ENCODE measurements around the gene TMA7B. TPM values are rescaled to one million over a fixed set of nuclear protein-coding genes. Genes with fewer than 3 reads are reported as not detected.

TMA7B gene
- total and polyA plus RNA-seq, 10 of the 15 experiments (the other 5 are each of a cell fraction or from before 2014, with no cell fraction given), result 0.33 to 2.9 (median 1.8) TPM

GRCh38 chr22:39913321-39913720 is 46.9 kb upstream of the TMA7B start (continued):
- TF ChIP-seq RCOR1 (conservative IDR thresholded peaks at IDR 0.05; ENCODE audit: low read depth, low read length) (no peak), BCL11A (IDR thresholded peaks at IDR 0.05; ENCODE audit: low read depth, low read length) (no peak), POLR2AphosphoS5 (IDR thresholded peaks at IDR 0.05; ENCODE audit: low read length) (no peak), ATF7 (IDR thresholded peaks at IDR 0.05; ENCODE audit: low read depth) (no peak)

GRCh38 chr22:39913886-39914285 is 46.3 kb upstream of the TMA7B start:
- no peak overlapping the region for H3K9ac ChIP-seq (ENCODE audit: control insufficient read depth, insufficient read depth, low read length)
- H3K4me2 ChIP-seq (ENCODE audit: control insufficient read depth, insufficient read depth), result no peak overlapping the region
- POLR2A ChIA-PET, result interaction anchor here (0.9 to 1.1 kb wide), 4 partner anchors 9 to 19 kb away, joined by 3 to 6 read pairs (median 4); no protein-coding TSS in a partner anchor
- DNase-seq (ENCODE audit: low read depth, low spot score), result no peak
- in situ Hi-C loops (cut with MboI) (no loop called here), intact Hi-C loops (cut with micrococcal nuclease; ENCODE audit: unreplicated experiment) (loop anchor here (5.0 kb wide), 1 partner anchor 48 kb away; the partner anchor contains the start of gene TMA7B)
- SMC1A ChIA-PET (ENCODE audit: uncharacterized antibody, unreplicated experiment), result interaction anchor here (4.3 to 11.1 kb wide), 3 partner anchors 12 to 19 kb away, joined by 18 to 108 read pairs (median 102); partner anchors contain the start of gene GRAP2
- H3K36me3 ChIP-seq (ENCODE audit: control insufficient read depth in 2 of 2, insufficient read depth in 2 of 2, low read length in 1 of 2), result peaks cover 5 to 6% of the 10 kb centered on the region in 2 experiments; a peak in 3 of 4 replicates
- no peaks in the 10 kb centered on the region for H4K20me1 ChIP-seq (ENCODE audit: control insufficient read depth, insufficient read depth)
- peaks cover 92% of the 10 kb centered on the region for H3K79me2 ChIP-seq (ENCODE audit: control insufficient read depth, insufficient read depth, low read length)
- H3K4me1 ChIP-seq (ENCODE audit: control insufficient read depth, insufficient read depth, low read length), result peaks cover 23% of the 10 kb centered on the region
- no peak overlapping the region for H2AFZ ChIP-seq (ENCODE audit: control insufficient read depth, low read depth, low read length)
- CTCF ChIA-PET, result interaction anchor here (0.9 to 3.5 kb wide), 3 partner anchors 9 to 111 kb away, joined by 4 to 13 read pairs (median 4); no protein-coding TSS in a partner anchor
- 98% methylated on average over 2 of the region's 2 CpGs for WGBS (ENCODE audit: insufficient coverage, insufficient replicate concordance, low lambda C conversion rate, missing lambda C conversion rate)
- no peak for FAIRE-seq
- ATAC-seq, result no peak
- RAD21 ChIA-PET (ENCODE audit: unreplicated experiment), result interaction anchor here (1.2 to 7.5 kb wide), 2 partner anchors 16 to 32 kb away, joined by 3 to 91 read pairs; partner anchors contain the start of gene GRAP2
- H3K27me3 ChIP-seq (replicated peaks in 1 of 2; ENCODE audit: control insufficient read depth in 2 of 2, insufficient read depth in 2 of 2, low read length in 1 of 2), result no peaks in the 10 kb centered on the region
- no peaks in the 10 kb centered on the region; the same call in 2 of the 3 replicates for H3K9me3 ChIP-seq (replicated peaks; ENCODE audit: control insufficient read depth, insufficient read depth, low read length)
- H3K27ac ChIP-seq (ENCODE audit: control insufficient read depth, insufficient read depth), result no peak overlapping the region
- BruUV-seq (replicated peaks), result no TSS peak
- H3K4me3 ChIP-seq, result no peak overlapping the region
- TF ChIP-seq STAT3 (IDR thresholded peaks at IDR 0.05; ENCODE audit: low read depth, low read length) (no peak), SMC3 (IDR thresholded peaks at IDR 0.05; ENCODE audit: borderline replicate concordance, low read length) (no peak), PAX8 (IDR thresholded peaks at IDR 0.05) (no peak), ATF7 (IDR thresholded peaks at IDR 0.05; ENCODE audit: low read depth) (no peak), ZBTB4 (CRISPR knock-in tag; IDR thresholded peaks at IDR 0.05) (no peak), FOXK2 (IDR thresholded peaks at IDR 0.05) (no peak), ZZZ3 (IDR thresholded peaks at IDR 0.05; ENCODE audit: control insufficient read depth, insufficient read length, low read depth) (no peak), REST (IDR thresholded peaks at IDR 0.05; ENCODE audit: low read depth, low read length) (no peak), PBX3 (IDR thresholded peaks at IDR 0.05; ENCODE audit: insufficient replicate concordance, low read depth, low read length) (no peak)

Measured in GM12878 (cell line).